Mesendoderm (in vitro differentiated cells): ENCODE results near the gene HOXB7.

Experiments
- DNase-seq: peaks from one replicate; pipeline ENCODE4 v3.0.0; 2013
- H2AK5ac ChIP-seq: 2 replicates; pipeline ENCODE4 v1.6.1; 2013; ENCODE audit warnings: low read length, inconsistent platforms
- H2BK120ac ChIP-seq: 2 replicates; pipeline ENCODE4 v1.6.1; 2013; ENCODE audit warnings: low read depth, mild to moderate bottlenecking, low read length, moderate library complexity, mixed read lengths
- H2BK15ac ChIP-seq: replicated peaks from 2 replicates; pipeline ENCODE4 v1.6.1; 2013; ENCODE audit warnings: low read depth, mild to moderate bottlenecking, moderate library complexity
- H2BK5ac ChIP-seq: 2 replicates; pipeline ENCODE4 v1.6.1; 2013; ENCODE audit warnings: low read length, inconsistent platforms
- H3K18ac ChIP-seq: 2 replicates; pipeline ENCODE4 v1.6.1; 2013; ENCODE audit warnings: mild to moderate bottlenecking, low read length, mixed read lengths
- H3K23ac ChIP-seq: one replicate; pipeline ENCODE4 v1.6.1; 2013; ENCODE audit warnings: low read length
- H3K27ac ChIP-seq: 2 replicates; pipeline ENCODE4 v1.5.1; 2013; ENCODE audit warnings: low read depth, mild to moderate bottlenecking, inconsistent platforms, low read length, moderate library complexity
- H3K27me3 ChIP-seq: 2 replicates; pipeline ENCODE4 v1.6.1; 2013; ENCODE audit warnings: low read length, control low read depth, mild to moderate bottlenecking, inconsistent platforms; ENCODE audit not compliant: insufficient read depth, poor library complexity
- H3K36me3 ChIP-seq: 2 replicates; pipeline ENCODE4 v1.6.1; 2013; ENCODE audit warnings: low read length, inconsistent platforms; ENCODE audit not compliant: control insufficient read depth, insufficient read depth
- H3K4ac ChIP-seq: one replicate; pipeline ENCODE4 v1.6.1; 2013; ENCODE audit warnings: low read depth, mild to moderate bottlenecking, low read length, moderate library complexity
- H3K4me1 ChIP-seq: 2 replicates; pipeline ENCODE4 v1.6.1; 2013; ENCODE audit warnings: low read depth, low read length, inconsistent platforms; ENCODE audit not compliant: control insufficient read depth
- H3K4me2 ChIP-seq: 2 replicates; pipeline ENCODE4 v1.6.1; 2013; ENCODE audit warnings: low read length
- H3K4me3 ChIP-seq: 2 replicates; pipeline ENCODE4 v1.5.1; 2013; ENCODE audit warnings: mild to moderate bottlenecking, low read length
- H3K56ac ChIP-seq: one replicate; pipeline ENCODE4 v1.6.1; 2013; ENCODE audit warnings: low read length
- H3K79me1 ChIP-seq: 2 replicates; pipeline ENCODE4 v1.6.1; 2013; ENCODE audit warnings: low read length, inconsistent platforms
- H3K79me2 ChIP-seq: 2 replicates; pipeline ENCODE4 v1.6.1; 2013; ENCODE audit warnings: mild to moderate bottlenecking, low read length; ENCODE audit not compliant: control insufficient read depth, insufficient read depth
- H3K9ac ChIP-seq: 2 replicates; pipeline ENCODE4 v1.6.1; 2013; ENCODE audit warnings: low read length, inconsistent platforms
- H4K5ac ChIP-seq: one replicate; pipeline ENCODE4 v1.6.1; 2013; ENCODE audit warnings: low read length
- H4K8ac ChIP-seq: one replicate; pipeline ENCODE4 v1.6.1; 2013; ENCODE audit warnings: low read depth, mild to moderate bottlenecking, control low read depth, low read length, moderate library complexity
- WGBS: extraction: QIAGEN DNeasy Blood & Tissue Kit; methylation state at CpG from one replicate; pipeline ENCODE4 v1.1.7; 2013; ENCODE audit warnings: low lambda C conversion rate, missing lambda C conversion rate; ENCODE audit not compliant: insufficient coverage; ENCODE audit errors: extremely low coverage; 5-methylcytosine and 5-hydroxymethylcytosine counted together

Gene HOXB7

GRCh38 chr17:48639136-48639535 lies 28.3 kb upstream of the HOXB7 start:
- no peaks in the 10 kb centered on the region for H3K79me2 ChIP-seq
- no peak for DNase-seq
- H3K79me1 ChIP-seq, result no peaks in the 10 kb centered on the region
- no peak overlapping the region for H2BK15ac ChIP-seq
- no peak overlapping the region for H3K23ac ChIP-seq
- no peak overlapping the region for H3K56ac ChIP-seq
- H3K4me2 ChIP-seq, result no peak overlapping the region
- no peak overlapping the region for H3K9ac ChIP-seq
- no peak overlapping the region for H2BK5ac ChIP-seq
- H2BK120ac ChIP-seq, result no peak overlapping the region
- WGBS, result no CpG with 5 or more reads among the region's 5 CpGs
- no peak overlapping the region for H3K27ac ChIP-seq
- H3K4ac ChIP-seq, result no peak overlapping the region
- no peak overlapping the region for H3K4me3 ChIP-seq
- H3K36me3 ChIP-seq, result no peaks in the 10 kb centered on the region
- H3K18ac ChIP-seq, result no peak overlapping the region
- H4K8ac ChIP-seq, result no peak overlapping the region
- no peak overlapping the region for H4K5ac ChIP-seq
- H3K27me3 ChIP-seq, result peaks cover 83% of the 10 kb centered on the region
- peaks cover 3% of the 10 kb centered on the region for H3K4me1 ChIP-seq
- no peak overlapping the region for H2AK5ac ChIP-seq

DNA sequence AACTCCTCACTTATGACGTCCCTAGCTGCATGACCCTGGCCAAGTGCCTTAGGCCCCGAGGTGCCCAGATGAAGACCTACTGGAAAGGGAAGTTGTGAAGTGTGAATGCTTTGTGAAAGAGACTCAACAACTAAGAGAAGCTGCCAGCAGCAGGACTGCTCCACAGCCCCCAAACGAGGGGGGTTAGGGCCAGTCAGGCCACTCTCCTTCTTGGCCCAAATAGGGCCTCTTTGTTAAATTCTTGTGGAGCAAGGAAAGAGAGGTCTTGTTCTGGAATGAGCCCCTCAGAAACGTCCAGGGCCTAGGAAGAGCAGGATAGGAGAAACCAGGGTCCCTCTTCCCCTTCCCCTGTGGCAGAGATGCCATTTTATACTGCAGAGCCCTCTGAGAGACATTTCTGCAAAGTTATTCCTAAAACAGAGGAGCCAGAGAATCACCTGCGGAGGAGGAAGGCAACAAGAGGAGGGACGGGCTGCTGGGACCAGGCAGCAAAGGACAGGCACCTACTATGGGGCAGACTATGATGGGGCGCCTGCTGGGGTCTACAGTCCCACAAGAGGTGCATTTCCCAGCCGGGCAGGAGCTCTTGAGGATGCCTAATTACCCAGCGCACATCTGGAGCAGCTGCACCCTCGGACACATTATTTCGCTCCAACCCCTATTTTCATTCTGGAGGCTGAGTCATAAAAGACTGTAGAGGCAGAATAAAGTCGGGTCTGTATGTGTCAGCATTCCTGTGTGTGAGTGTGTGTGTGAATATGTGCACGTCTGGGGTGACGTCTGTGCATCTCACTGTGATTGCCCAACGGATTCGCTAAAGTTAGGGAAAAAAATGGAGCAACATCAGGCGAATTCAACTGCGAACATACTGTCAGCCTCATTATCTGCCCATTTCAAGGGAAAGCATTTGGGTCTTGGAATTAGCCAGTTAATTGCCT lies 26.8 kb upstream of the HOXB7 start:
- DNase-seq, result no peak
- no peaks in the 10 kb centered on the region for H3K79me1 ChIP-seq
- no peak overlapping the region for H3K4ac ChIP-seq
- no CpG with 5 or more reads among the region's 18 CpGs for WGBS
- no peak overlapping the region for H3K27ac ChIP-seq
- peaks cover 3% of the 10 kb centered on the region for H3K4me1 ChIP-seq
- H2BK15ac ChIP-seq, result no peak overlapping the region
- no peak overlapping the region for H2BK5ac ChIP-seq
- no peak overlapping the region for H2AK5ac ChIP-seq
- H2BK120ac ChIP-seq, result no peak overlapping the region
- no peak overlapping the region for H3K56ac ChIP-seq
- no peak overlapping the region for H4K8ac ChIP-seq
- H3K36me3 ChIP-seq, result no peaks in the 10 kb centered on the region
- peaks cover 84% of the 10 kb centered on the region for H3K27me3 ChIP-seq
- no peak overlapping the region for H4K5ac ChIP-seq
- no peak overlapping the region for H3K4me3 ChIP-seq
- H3K79me2 ChIP-seq, result no peaks in the 10 kb centered on the region
- no peak overlapping the region for H3K9ac ChIP-seq
- H3K23ac ChIP-seq, result no peak overlapping the region
- no peak overlapping the region for H3K4me2 ChIP-seq
- no peak overlapping the region for H3K18ac ChIP-seq

GRCh38 chr17:48636177-48637018 lies 25.6 kb upstream of the HOXB7 start:
- H3K18ac ChIP-seq, result no peak overlapping the region
- H3K4me2 ChIP-seq, result no peak overlapping the region
- H4K8ac ChIP-seq, result no peak overlapping the region
- no peak overlapping the region for H2BK120ac ChIP-seq
- H3K56ac ChIP-seq, result no peak overlapping the region
- H3K23ac ChIP-seq, result no peak overlapping the region
- no peaks in the 10 kb centered on the region for H3K79me2 ChIP-seq
- no peak overlapping the region for H3K27ac ChIP-seq
- no CpG with 5 or more reads among the region's 39 CpGs for WGBS
- no peak overlapping the region for H4K5ac ChIP-seq
- no peaks in the 10 kb centered on the region for H3K79me1 ChIP-seq
- H3K4me1 ChIP-seq, result no peaks in the 10 kb centered on the region
- DNase-seq, result peak; percentile 97
- H3K4me3 ChIP-seq, result no peak overlapping the region
- H3K36me3 ChIP-seq, result no peaks in the 10 kb centered on the region
- H3K27me3 ChIP-seq, result peaks cover 86% of the 10 kb centered on the region
- no peak overlapping the region for H2BK5ac ChIP-seq
- peak overlapping the region; percentile 25 for H3K9ac ChIP-seq
- no peak overlapping the region for H2BK15ac ChIP-seq
- no peak overlapping the region for H2AK5ac ChIP-seq
- no peak overlapping the region for H3K4ac ChIP-seq

GRCh38 chr17:48634493-48635208 lies 23.8 kb upstream of the HOXB7 start:
- no peaks in the 10 kb centered on the region for H3K79me2 ChIP-seq
- WGBS, result no CpG with 5 or more reads among the region's 20 CpGs
- H3K18ac ChIP-seq, result no peak overlapping the region
- no peak overlapping the region for H3K27ac ChIP-seq
- H2BK120ac ChIP-seq, result no peak overlapping the region
- H3K4me3 ChIP-seq, result no peak overlapping the region
- no peak overlapping the region for H4K5ac ChIP-seq
- no peak overlapping the region for H4K8ac ChIP-seq
- no peak overlapping the region for H2AK5ac ChIP-seq
- H3K4me1 ChIP-seq, result no peaks in the 10 kb centered on the region
- no peak for DNase-seq
- H2BK15ac ChIP-seq, result no peak overlapping the region
- no peak overlapping the region for H2BK5ac ChIP-seq
- H3K79me1 ChIP-seq, result no peaks in the 10 kb centered on the region
- no peak overlapping the region for H3K4me2 ChIP-seq
- H3K27me3 ChIP-seq, result peaks cover 86% of the 10 kb centered on the region
- no peak overlapping the region for H3K56ac ChIP-seq
- no peak overlapping the region for H3K4ac ChIP-seq
- H3K36me3 ChIP-seq, result no peaks in the 10 kb centered on the region
- no peak overlapping the region for H3K23ac ChIP-seq
- H3K9ac ChIP-seq, result no peak overlapping the region

DNA sequence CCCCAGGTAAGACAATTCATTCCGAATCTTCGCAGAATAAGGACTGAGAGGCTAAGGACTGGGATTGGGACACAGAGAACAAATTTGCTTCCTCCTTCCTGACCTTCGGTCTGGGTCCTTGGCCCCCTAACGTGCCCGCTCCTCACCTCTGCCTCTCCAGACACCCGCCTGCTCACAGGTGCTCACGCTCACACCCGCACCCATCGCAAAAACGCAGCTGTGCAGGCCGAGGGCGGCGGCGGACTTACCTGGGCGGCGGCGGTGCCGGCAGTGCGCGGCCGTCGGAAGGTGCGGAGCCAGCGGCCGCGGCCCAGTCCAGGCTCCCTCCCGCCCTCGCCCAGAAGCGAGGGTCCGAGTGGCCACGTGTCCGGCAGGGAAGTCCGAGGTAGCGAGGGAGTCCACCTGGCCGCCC lies 22.5 kb upstream of the HOXB7 start:
- Histone ChIP-seq H3K18ac (no peak overlapping the region), H2AK5ac (no peak overlapping the region), H3K36me3 (no peaks in the 10 kb centered on the region), H4K8ac (no peak overlapping the region), H3K79me2 (no peaks in the 10 kb centered on the region), H2BK15ac (no peak overlapping the region), H2BK5ac (no peak overlapping the region), H3K4ac (no peak overlapping the region), H2BK120ac (no peak overlapping the region), H3K56ac (no peak overlapping the region), H3K4me3 (no peak overlapping the region), H3K23ac (no peak overlapping the region), H3K4me2 (no peak overlapping the region), H3K27me3 (peaks cover 88% of the 10 kb centered on the region), H3K9ac (no peak overlapping the region), H3K27ac (no peak overlapping the region), H3K79me1 (no peaks in the 10 kb centered on the region), H4K5ac (no peak overlapping the region), H3K4me1 (no peaks in the 10 kb centered on the region)
- no CpG with 5 or more reads among the region's 35 CpGs for WGBS
- DNase-seq, result no peak
